ENCODE measurements around the gene CACNA2D3. TPM values are rescaled to one million over a fixed set of nuclear protein-coding genes. Genes with fewer than 3 reads are reported as not detected.

CACNA2D3 gene
- total and polyA plus RNA-seq, 9 donors = 1.4 to 3.1 (median 2.3) TPM

DNA sequence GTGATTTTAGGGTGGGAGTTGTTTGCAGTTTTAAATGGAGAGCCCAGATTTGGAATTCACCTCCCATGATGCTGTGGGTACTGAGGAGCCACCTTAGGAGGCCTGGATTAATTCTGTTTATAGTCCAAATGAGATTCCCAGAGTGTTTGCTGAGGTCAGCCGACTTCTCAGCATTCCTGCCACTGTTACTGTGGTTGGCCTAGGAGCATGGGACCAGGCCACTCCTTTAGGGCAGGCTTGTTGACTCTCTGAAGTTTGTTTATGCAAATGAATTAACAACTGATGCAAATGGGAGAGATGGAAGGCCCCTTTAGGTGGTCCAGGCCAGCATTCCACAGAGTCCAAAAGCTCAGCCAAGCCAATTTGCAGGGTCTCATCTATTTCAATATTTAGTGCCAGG lies 46.1 kb downstream of the CACNA2D3 start:
- 80% methylated on average over 1 of the region's 1 CpG for WGBS (ENCODE audit: insufficient coverage)
- no peaks in the 10 kb centered on the region for H3K9me3 ChIP-seq (replicated peaks; ENCODE audit: control insufficient read depth, low read depth, low read length)

DNA sequence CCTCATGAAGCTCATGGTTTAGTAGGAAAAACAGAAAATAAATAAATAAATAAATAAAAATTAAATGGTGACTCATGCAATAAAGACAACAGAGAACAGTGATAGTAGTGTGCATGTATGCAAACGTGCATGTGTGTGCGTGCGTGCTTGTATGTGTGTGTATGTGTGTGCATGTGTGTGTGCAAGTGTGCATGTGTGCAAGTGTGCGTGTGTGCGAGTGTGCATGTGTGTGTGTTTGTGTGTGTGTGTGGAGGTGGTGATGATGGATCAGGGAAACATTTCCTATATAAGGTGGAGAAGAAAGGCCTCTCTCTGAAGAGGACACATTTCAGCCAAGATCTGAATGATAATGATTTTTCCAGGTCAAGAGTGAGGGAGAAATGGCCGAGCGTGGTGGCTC lies 47.2 kb downstream of the CACNA2D3 start:
- WGBS (ENCODE audit: insufficient coverage) = 91% methylated on average over 4 of the region's 7 CpGs
- Histone ChIP-seq H3K36me3 (ENCODE audit: control insufficient read depth, insufficient read depth, low read length) (no peaks in the 10 kb centered on the region), H3K27me3 (ENCODE audit: control insufficient read depth, insufficient read depth, low read length) (no peaks in the 10 kb centered on the region), H3K9me3 (replicated peaks; ENCODE audit: control insufficient read depth, low read depth, low read length) (no peaks in the 10 kb centered on the region), H3K4me1 (ENCODE audit: control insufficient read depth, insufficient read depth, low read length) (no peaks in the 10 kb centered on the region), H3K4me3 (ENCODE audit: low read length) (no peak overlapping the region), H3K27ac (ENCODE audit: low read length) (no peak overlapping the region)
- DNase-seq = no peak

More for the DNA sequence above, 46.1 kb downstream of the CACNA2D3 start:
- H3K4me3 ChIP-seq (ENCODE audit: low read length) = no peak overlapping the region
- DNase-seq = no peak
- H3K27me3 ChIP-seq (ENCODE audit: control insufficient read depth, insufficient read depth, low read length) = no peaks in the 10 kb centered on the region
- H3K4me1 ChIP-seq (ENCODE audit: control insufficient read depth, insufficient read depth, low read length) = no peaks in the 10 kb centered on the region
- H3K36me3 ChIP-seq (ENCODE audit: control insufficient read depth, insufficient read depth, low read length) = no peaks in the 10 kb centered on the region
- no peak overlapping the region for H3K27ac ChIP-seq (ENCODE audit: low read length)

- Histone ChIP-seq H3K27ac (ENCODE audit: low read length) (no peak overlapping the region), H3K4me3 (ENCODE audit: low read length) (no peak overlapping the region), H3K4me1 (ENCODE audit: control insufficient read depth, insufficient read depth, low read length) (no peaks in the 10 kb centered on the region), H3K36me3 (ENCODE audit: control insufficient read depth, insufficient read depth, low read length) (no peaks in the 10 kb centered on the region), H3K9me3 (replicated peaks; ENCODE audit: control insufficient read depth, low read depth, low read length) (no peaks in the 10 kb centered on the region), H3K27me3 (ENCODE audit: control insufficient read depth, insufficient read depth, low read length) (no peaks in the 10 kb centered on the region)
- DNase-seq = no peak
- WGBS (ENCODE audit: insufficient coverage) = 93% methylated on average over 1 of the region's 1 CpG
Measured at GRCh38 chr3:54171509-54171908, 49.2 kb downstream of the CACNA2D3 start.

- Histone ChIP-seq H3K4me3 (ENCODE audit: low read length) (no peak overlapping the region), H3K27me3 (ENCODE audit: control insufficient read depth, insufficient read depth, low read length) (no peaks in the 10 kb centered on the region), H3K27ac (ENCODE audit: low read length) (no peak overlapping the region), H3K4me1 (ENCODE audit: control insufficient read depth, insufficient read depth, low read length) (no peaks in the 10 kb centered on the region), H3K9me3 (replicated peaks; ENCODE audit: control insufficient read depth, low read depth, low read length) (no peaks in the 10 kb centered on the region), H3K36me3 (ENCODE audit: control insufficient read depth, insufficient read depth, low read length) (no peaks in the 10 kb centered on the region)
- DNase-seq = no peak
- WGBS (ENCODE audit: insufficient coverage) = 90% methylated on average over 7 of the region's 10 CpGs
Measured at GRCh38 chr3:54171951-54172350, 49.6 kb downstream of the CACNA2D3 start.

DNA sequence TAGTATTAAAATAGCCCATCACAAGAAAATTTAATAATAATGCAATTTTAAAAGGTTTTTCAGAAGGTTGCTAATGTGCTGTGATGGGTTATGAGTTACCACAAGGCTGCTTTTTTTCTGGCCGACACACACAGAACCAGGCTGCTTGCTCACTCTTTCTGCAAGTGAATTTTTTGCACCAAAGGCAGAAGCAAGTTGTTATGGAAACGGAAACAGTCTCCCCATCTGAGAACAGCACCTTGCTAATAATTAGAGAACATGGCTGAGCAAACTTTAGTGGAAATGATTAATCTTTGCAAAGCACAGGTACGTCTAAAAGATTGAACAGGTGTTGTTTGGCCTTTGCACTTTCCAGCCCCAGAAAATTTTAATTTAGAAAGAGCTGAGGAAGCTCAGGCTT lies 51.0 kb downstream of the CACNA2D3 start:
- Histone ChIP-seq H3K27me3 (ENCODE audit: control insufficient read depth, insufficient read depth, low read length) (no peaks in the 10 kb centered on the region), H3K4me1 (ENCODE audit: control insufficient read depth, insufficient read depth, low read length) (no peaks in the 10 kb centered on the region), H3K4me3 (ENCODE audit: low read length) (no peak overlapping the region), H3K9me3 (replicated peaks; ENCODE audit: control insufficient read depth, low read depth, low read length) (no peaks in the 10 kb centered on the region), H3K27ac (ENCODE audit: low read length) (no peak overlapping the region), H3K36me3 (ENCODE audit: control insufficient read depth, insufficient read depth, low read length) (no peaks in the 10 kb centered on the region)
- DNase-seq = no peak
- WGBS (ENCODE audit: insufficient coverage) = 67% methylated on average over 1 of the region's 3 CpGs

DNA sequence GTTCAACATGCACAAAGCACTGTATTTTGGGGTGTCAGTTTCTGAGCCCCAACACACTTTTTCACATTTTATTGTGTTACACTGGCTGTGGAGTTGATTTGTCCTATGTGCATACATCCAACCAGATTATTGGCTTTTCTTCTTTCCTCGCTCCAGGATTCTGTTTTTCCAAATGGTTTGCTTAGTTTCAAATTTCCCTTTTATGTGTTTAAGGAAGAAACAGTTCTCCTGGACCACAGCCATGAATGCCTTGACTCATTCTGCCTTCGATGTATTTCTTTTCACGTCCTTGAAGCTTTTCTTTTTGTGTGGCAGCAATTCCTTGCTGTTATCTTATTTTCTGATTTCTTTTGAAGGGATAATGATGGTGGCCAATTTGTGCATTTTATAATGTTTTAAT lies 53.8 kb downstream of the CACNA2D3 start:
- Histone ChIP-seq H3K36me3 (ENCODE audit: control insufficient read depth, insufficient read depth, low read length) (no peaks in the 10 kb centered on the region), H3K9me3 (replicated peaks; ENCODE audit: control insufficient read depth, low read depth, low read length) (no peaks in the 10 kb centered on the region), H3K4me3 (ENCODE audit: low read length) (no peak overlapping the region), H3K27ac (ENCODE audit: low read length) (no peak overlapping the region), H3K4me1 (ENCODE audit: control insufficient read depth, insufficient read depth, low read length) (no peaks in the 10 kb centered on the region), H3K27me3 (ENCODE audit: control insufficient read depth, insufficient read depth, low read length) (peaks cover 4% of the 10 kb centered on the region)
- DNase-seq = peak; percentile 40
- no CpG with 5 or more reads among the region's 3 CpGs for WGBS (ENCODE audit: insufficient coverage)

- no CpG with 5 or more reads among the region's 3 CpGs for WGBS (ENCODE audit: insufficient coverage)
- H3K4me1 ChIP-seq (ENCODE audit: control insufficient read depth, insufficient read depth, low read length) = no peaks in the 10 kb centered on the region
Measured at GRCh38 chr3:54177816-54178215, 55.5 kb downstream of the CACNA2D3 start.

GRCh38 chr3:54178376-54178775 lies 56.0 kb downstream of the CACNA2D3 start:
- Histone ChIP-seq H3K36me3 (ENCODE audit: control insufficient read depth, insufficient read depth, low read length) (no peaks in the 10 kb centered on the region), H3K27me3 (ENCODE audit: control insufficient read depth, insufficient read depth, low read length) (peaks cover 4% of the 10 kb centered on the region), H3K4me3 (ENCODE audit: low read length) (no peak overlapping the region), H3K4me1 (ENCODE audit: control insufficient read depth, insufficient read depth, low read length) (no peaks in the 10 kb centered on the region), H3K9me3 (replicated peaks; ENCODE audit: control insufficient read depth, low read depth, low read length) (no peaks in the 10 kb centered on the region), H3K27ac (ENCODE audit: low read length) (no peak overlapping the region)
- DNase-seq = no peak
- 100% methylated on average over 1 of the region's 5 CpGs for WGBS (ENCODE audit: insufficient coverage)

More at GRCh38 chr3:54177816-54178215, 55.5 kb downstream of the CACNA2D3 start:
- Histone ChIP-seq H3K36me3 (ENCODE audit: control insufficient read depth, insufficient read depth, low read length) (no peaks in the 10 kb centered on the region), H3K4me3 (ENCODE audit: low read length) (no peak overlapping the region), H3K27ac (ENCODE audit: low read length) (no peak overlapping the region), H3K9me3 (replicated peaks; ENCODE audit: control insufficient read depth, low read depth, low read length) (no peaks in the 10 kb centered on the region), H3K27me3 (ENCODE audit: control insufficient read depth, insufficient read depth, low read length) (peaks cover 4% of the 10 kb centered on the region)
- no peak for DNase-seq

GRCh38 chr3:54180921-54181320 lies 58.6 kb downstream of the CACNA2D3 start:
- Histone ChIP-seq H3K4me3 (ENCODE audit: low read length) (no peak overlapping the region), H3K27me3 (ENCODE audit: control insufficient read depth, insufficient read depth, low read length) (peaks cover 4% of the 10 kb centered on the region), H3K36me3 (ENCODE audit: control insufficient read depth, insufficient read depth, low read length) (no peaks in the 10 kb centered on the region), H3K27ac (ENCODE audit: low read length) (no peak overlapping the region), H3K4me1 (ENCODE audit: control insufficient read depth, insufficient read depth, low read length) (no peaks in the 10 kb centered on the region), H3K9me3 (replicated peaks; ENCODE audit: control insufficient read depth, low read depth, low read length) (no peaks in the 10 kb centered on the region)
- DNase-seq = no peak

GRCh38 chr3:54182242-54182641 lies 59.9 kb downstream of the CACNA2D3 start:
- Histone ChIP-seq H3K9me3 (replicated peaks; ENCODE audit: control insufficient read depth, low read depth, low read length) (no peaks in the 10 kb centered on the region), H3K4me1 (ENCODE audit: control insufficient read depth, insufficient read depth, low read length) (no peaks in the 10 kb centered on the region), H3K27ac (ENCODE audit: low read length) (no peak overlapping the region), H3K36me3 (ENCODE audit: control insufficient read depth, insufficient read depth, low read length) (no peaks in the 10 kb centered on the region), H3K4me3 (ENCODE audit: low read length) (no peak overlapping the region), H3K27me3 (ENCODE audit: control insufficient read depth, insufficient read depth, low read length) (peaks cover 4% of the 10 kb centered on the region)
- DNase-seq = no peak
- no CpG with 5 or more reads among the region's 4 CpGs for WGBS (ENCODE audit: insufficient coverage)

DNA sequence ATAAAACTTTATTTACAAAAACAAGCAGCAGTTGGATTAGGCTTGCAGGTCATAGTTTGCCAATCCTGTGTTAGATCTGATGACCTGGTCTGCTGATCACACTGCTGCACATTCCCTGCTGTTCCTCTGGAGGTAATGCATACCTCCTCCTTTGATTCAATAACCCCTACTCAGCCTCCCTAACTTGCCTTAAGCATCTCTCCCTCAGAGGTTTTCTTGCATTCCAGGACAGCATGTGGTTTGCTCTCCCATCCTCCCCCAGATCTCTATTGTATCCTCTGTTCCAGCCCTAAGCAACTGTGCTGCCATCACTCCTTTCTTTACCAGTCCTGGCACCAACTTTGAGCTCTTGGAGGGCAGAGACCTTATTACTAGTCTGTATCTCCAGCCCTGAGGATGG lies 63.4 kb downstream of the CACNA2D3 start:
- Histone ChIP-seq H3K27ac (ENCODE audit: low read length) (no peak overlapping the region), H3K27me3 (ENCODE audit: control insufficient read depth, insufficient read depth, low read length) (no peaks in the 10 kb centered on the region), H3K36me3 (ENCODE audit: control insufficient read depth, insufficient read depth, low read length) (no peaks in the 10 kb centered on the region), H3K4me1 (ENCODE audit: control insufficient read depth, insufficient read depth, low read length) (no peaks in the 10 kb centered on the region), H3K4me3 (ENCODE audit: low read length) (no peak overlapping the region), H3K9me3 (replicated peaks; ENCODE audit: control insufficient read depth, low read depth, low read length) (no peaks in the 10 kb centered on the region)
- DNase-seq = no peak

Data from muscle of leg (tissue), 11 donors.